Measurements from ENCODE around the gene SERTAD3.
"Not testable (repeated sequence)": the region's sequence is repeated elsewhere in the genome, so short reads cannot be mapped to it uniquely, and the experiment has no call there.

Gene SERTAD3

DNA sequence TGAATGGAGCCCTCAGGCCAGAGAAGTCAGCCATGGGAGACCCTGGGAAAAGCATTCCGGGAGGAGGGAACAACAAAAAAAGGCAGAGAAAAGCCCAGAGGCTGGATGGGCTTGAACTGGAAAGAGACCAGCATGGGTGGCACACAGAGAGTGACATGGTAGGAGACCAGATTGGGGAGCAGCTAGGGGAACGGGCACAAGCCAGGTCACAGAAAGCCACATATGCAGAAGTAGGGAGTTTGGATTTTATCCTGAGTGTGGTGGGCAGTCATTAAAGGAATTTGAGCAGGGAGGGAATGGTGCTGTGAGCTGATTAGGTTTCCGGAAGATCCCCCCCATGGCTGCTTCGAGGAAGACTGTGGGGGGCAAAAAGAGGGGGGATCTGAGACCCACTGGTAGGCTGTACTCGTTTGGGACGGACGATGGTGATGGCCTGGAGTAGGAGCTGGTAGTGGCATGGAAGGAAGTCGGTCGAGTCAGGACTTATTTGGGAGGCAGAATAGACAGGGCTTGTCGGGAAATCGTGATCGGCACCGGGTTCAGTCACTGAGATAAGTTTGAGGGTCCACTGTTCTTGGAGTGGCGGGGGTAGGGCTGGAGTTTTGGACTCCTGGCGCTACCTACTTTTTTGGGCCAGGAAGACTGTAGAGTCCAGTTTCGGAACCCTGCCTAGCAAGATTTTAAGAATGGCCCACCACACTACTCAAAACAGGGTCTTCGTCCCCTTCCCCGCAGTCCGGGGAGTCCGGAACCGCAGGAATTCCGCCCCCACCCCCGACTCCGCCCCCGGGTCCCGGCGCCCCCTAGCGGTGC is 19.3 kb downstream of the SERTAD3 start:
- no peak for DNase-seq

DNA sequence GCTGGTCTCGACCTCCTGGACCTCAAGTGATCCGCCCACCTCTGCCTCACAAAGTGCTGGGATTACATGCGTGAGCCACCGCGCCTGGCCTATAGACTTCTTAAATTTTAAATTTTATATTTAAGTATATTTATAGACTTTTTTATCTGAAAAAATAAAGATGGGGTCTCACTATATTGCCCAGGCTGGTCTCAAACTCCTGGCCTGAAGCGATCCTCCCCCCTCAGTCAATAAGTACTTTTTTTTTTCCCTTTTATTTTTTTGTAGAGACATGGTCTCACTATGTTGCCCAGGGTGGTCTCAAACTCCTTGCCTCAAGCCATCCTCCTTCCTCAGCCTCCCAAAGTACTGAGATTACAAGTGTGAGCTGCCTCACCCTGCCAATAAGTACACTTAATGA is 20.2 kb downstream of the SERTAD3 start:
- no peak for DNase-seq

- no peak for DNase-seq
Observed at GRCh38 chr19:40422748-40423566, 21.2 kb downstream of the SERTAD3 start.

- DNase-seq, result no peak
Observed at GRCh38 chr19:40421993-40422747, 22.0 kb downstream of the SERTAD3 start.

GRCh38 chr19:40420766-40421765 is 23.1 kb downstream of the SERTAD3 start:
- DNase-seq, result peak; percentile 60

DNA sequence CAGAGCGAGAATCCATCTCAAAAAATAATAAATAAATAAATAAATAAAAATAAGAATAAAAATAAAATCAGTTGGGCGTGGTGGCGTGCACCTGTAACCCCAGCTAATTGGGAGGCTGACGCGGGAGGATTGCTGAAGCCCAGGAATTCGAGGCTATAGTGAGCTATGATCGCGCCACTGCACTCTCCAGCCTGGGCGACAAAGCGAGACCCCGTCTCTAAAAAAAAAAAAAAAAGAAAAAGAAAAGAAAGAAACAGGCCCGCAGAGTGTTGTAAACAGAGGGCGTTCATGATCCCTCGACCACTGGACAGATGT is 23.7 kb downstream of the SERTAD3 start:
- no peak for DNase-seq

GRCh38 chr19:40419780-40420179 is 24.4 kb downstream of the SERTAD3 start:
- no peak for DNase-seq

- DNase-seq, result no peak
Observed at GRCh38 chr19:40419066-40419612, 25.0 kb downstream of the SERTAD3 start.

DNA sequence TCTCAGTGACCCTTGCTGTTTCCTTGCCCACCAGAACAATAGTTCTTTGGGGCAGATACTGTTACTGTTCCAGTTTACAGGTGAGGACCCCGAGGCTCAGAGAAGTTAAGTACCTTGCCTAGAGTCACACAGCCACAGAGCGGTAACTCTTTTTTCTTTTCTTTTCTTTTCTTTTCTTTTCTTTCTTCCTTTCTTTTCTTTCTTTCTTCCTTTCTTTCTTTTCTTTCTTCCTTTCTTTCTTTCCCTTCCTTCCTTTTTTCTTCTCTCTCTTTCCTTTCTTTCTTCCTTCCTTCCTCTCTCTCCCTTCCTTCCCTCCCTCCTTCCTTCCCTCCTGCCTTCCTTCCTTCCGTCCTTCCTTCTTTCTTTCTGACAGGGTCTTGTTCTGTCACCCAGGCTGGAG is 26.1 kb downstream of the SERTAD3 start:
- DNase-seq, result no peak

DNA sequence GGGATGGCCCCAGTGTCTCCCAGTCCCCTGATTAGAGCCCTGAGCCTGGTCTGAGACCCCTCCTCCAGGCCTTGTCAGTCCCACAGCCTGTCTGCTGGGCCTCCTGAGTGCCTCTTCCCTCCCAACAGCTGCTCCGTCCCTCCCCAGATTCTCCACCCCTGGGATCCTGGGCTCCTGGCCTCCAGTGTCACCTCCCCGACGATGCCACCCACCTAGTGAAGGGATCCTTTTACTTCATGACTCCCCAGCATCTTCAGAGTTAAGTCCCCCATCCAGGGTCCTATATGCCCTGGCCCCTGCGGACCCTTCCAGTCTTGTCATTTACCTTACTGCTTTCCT is 26.5 kb downstream of the SERTAD3 start:
- no peak for DNase-seq

DNA sequence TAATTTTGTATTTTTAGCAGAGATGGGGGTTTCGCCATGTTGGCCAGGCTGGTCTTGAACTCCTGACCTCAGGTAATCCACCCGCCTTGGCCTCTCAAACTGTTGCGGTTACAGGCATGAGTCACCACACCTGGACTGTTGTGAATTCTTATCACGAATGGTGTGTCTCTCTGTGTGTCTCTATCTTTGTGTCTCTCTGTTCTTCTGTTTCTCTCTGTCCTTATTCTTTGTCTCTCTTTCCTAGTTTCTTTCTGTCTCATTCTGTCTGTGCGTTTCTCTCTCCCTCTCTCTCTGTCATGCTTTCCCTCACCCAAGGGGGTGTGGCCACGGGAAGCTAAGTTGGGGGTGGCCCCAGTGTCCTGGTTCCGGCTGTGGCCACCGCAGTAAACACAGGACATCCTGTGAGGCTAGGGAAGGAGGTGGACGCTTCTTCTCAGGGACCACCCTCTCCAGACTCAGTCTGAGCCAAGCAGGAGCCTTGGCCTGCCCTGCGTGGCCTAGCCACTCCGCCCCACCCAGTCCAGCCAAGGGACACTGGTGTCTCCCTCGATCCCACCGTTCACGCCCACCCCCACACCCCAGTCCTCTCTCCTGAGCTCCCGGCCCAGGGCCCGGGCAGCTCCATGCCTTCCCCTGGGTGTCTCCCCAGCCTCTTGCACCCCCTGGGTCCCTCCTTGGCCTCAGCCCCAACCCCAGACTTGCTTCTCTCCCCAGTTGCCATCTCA is 27.1 kb downstream of the SERTAD3 start:
- no peak for DNase-seq

DNA sequence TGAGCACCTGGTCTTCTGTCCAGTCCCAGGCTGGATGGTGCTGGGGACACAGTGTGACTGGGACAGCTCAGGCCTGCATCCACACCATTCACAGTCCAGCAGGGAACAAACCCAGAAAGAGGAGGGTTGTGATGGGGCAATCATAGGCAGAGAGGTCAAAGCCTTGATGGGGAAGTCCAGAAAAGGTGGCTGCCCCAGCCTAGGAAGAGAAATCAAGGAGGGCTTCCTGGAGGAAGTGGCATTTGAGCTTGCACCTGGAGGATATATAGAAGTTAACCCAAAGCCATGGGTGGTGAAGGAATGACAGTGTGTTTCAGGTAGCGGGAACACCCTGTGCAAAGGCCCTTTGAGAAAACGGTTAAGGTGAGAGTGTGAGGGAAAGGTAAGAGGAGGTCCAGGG is 28.4 kb downstream of the SERTAD3 start:
- no peak for DNase-seq

DNA sequence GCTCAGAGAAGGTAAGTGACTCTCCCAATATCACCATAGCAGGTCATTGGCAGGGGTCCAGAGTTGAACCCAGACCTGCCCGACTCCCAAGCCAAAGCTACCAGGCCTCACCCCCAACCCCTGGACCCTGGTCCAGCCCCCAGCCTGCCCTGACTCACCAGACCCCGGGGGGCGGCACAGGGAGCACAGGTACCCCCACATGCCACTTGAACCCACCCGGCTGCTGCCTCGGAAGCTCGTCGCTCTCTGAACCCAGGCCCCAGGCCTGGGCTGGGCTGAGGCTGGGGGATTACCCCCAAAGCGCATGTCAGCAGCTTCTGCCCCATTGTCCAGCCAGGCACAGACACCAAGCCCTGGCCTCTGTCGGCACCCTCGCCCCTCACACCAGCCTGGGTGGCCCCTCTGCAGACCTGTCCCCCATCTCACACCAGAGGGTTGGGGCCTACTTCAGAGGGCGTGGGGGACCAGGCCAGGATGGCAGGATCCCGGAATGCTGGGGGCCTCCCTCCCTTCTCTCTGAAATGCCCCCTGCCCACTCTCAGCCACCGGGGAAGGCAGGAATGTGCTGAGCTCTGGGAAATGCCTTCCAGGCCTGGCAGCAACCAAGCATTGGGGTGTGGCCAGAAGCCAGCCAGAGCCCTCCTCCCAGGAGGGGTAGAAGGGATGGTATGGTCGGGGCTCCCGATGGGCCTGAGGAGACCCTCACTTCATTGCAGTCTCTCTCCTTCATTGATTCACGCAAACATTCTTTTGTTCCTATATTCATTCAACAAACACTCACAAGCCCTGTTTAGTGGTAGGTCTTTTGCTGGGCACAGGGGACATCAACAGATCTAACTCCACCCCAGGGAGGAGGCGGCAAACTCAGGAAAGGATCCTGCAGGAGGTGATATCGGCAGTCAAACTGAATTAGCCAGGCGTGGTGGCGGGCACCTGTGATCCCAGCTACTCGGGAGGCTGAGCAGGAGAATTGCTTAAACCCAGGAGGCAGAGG is 29.3 kb downstream of the SERTAD3 start:
- DNase-seq, result no peak

DNA sequence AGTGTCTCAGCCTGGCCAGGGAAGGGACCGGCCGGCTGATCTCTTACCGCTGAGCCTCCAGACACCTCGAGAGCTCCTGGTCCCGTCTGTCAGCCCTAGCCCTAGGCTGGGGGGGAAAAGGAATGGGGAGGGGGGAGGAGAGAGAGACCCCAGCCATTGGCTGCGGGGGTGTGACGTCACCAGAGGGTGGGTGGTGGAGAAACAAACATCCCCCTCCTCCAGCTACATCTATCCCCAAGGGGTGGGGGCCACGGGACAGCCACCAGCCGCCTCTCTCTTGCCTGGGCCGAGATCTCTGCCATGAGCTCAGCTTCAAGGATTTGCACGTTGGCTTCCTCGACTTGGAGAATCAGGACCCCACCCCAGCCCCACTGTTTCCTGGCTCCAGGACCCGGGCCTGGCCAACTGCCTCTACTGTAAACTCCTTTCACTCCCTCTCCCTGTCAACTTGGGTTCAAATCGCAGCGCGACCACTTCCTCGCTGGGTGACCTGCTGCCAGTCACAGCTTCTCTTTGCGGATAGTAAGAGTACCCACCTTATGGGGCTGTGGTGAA is 30.8 kb downstream of the SERTAD3 start, which contains the start of gene PRX:
TSS of gene PRX (minus strand) at position 88 of the 555 bp plus-strand sequence. CDS start 5,446 bp downstream, outside the sequence.
- DNase-seq, result no peak

DNA sequence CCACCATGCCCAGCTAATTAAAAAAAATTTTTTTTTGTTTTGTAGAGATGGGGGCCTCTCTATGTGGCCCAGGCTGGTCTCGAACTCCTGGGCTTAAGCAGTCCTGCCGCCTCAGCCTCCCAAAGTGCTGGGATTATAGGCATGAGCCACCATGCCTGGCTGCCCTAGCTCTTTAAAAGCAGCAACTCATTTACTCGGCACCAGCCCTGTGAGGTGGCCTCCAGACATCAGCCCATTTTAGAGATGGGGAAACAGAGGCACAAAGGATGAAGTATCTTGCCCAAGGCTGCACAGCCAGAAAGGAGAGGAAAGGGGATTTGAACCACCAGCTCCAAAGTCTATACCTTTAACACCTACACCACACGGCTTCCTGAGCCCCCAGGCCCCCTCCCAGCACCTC is 31.3 kb downstream of the SERTAD3 start:
- DNase-seq, result no peak

- no peak for DNase-seq
Observed at GRCh38 chr19:40411958-40412499, 32.1 kb downstream of the SERTAD3 start.

GRCh38 chr19:40411125-40411842 is 32.9 kb downstream of the SERTAD3 start:
- DNase-seq, result no peak

GRCh38 chr19:40410030-40410389 is 34.1 kb downstream of the SERTAD3 start:
- no peak for DNase-seq

DNA sequence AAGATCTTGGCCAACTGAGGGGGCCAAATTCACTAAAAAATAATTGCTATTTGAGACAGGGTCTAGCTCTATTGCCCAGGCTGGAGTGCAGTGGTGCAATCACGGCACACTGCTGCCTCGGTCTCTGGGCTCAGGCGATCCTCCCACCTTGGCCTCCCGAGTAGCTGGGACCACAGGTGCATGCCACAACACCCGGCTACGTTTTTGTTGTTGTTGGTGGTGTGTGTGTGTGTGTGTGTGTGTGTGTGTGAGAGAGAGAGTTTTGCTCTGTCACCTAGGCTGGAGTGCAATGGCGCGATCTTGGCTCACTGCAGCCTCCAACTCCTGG is 35.6 kb downstream of the SERTAD3 start:
- DNase-seq, result not testable (repeated sequence)
